GM19372 (cell line): ENCODE results near the gene SLC25A26.

Source experiments
- ATAC-seq: cut with Tn5 transposase; IDR thresholded peaks from one replicate; pipeline ENCODE4 v1.9.1; 2021; ENCODE audit warnings: mild to moderate bottlenecking, low read depth, moderate library complexity; ENCODE audit not compliant: unreplicated experiment

Gene SLC25A26

GRCh38 chr3:66366747-66367146 is 145.9 kb downstream of the SLC25A26 start:
- ATAC-seq, result no peak

- no peak for ATAC-seq
Measured at GRCh38 chr3:66367979-66368378, 147.2 kb downstream of the SLC25A26 start.

- ATAC-seq, result no peak
Measured at GRCh38 chr3:66370179-66370578, 149.4 kb downstream of the SLC25A26 start.

- ATAC-seq, result no peak
Measured at GRCh38 chr3:66371432-66371831, 150.6 kb downstream of the SLC25A26 start.

DNA sequence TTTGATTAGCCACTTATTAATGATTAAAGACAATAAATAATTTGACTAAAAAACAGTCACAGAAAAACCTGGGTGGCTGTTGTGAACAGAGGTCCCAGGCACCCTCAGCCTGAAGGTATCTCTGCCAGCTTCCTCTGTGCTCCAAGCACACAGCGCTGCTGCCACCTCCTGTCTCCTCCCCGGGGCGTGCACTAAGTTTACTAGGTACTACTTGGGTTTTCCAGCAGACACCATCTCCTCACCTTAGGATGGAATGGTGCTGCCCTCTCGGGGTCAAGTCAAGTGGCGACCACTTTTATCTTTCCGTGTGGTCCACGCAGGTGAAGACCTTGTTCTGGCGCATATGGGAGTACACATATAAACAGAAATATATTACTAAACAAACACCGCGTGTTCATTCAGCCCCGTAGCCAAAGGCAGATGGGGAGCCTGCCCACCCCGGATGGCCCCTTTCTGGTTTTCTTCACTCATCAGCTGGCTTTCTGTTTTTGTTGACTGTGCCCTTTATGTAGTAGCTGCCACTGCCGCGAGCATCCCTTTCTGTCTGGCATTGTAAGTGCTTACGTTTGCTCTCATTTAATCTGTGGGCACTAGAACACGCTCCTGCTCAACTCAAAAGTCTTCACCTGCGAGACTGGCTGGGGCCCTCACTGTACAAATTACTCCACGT is 152.0 kb downstream of the SLC25A26 start:
- ATAC-seq, result no peak

- ATAC-seq, result no peak
Measured at GRCh38 chr3:66376568-66376967, 155.8 kb downstream of the SLC25A26 start.

- ATAC-seq, result no peak
Measured at GRCh38 chr3:66377800-66378199, 157.0 kb downstream of the SLC25A26 start.

- ATAC-seq, result no peak
Measured at GRCh38 chr3:66378256-66378655, 157.5 kb downstream of the SLC25A26 start.

DNA sequence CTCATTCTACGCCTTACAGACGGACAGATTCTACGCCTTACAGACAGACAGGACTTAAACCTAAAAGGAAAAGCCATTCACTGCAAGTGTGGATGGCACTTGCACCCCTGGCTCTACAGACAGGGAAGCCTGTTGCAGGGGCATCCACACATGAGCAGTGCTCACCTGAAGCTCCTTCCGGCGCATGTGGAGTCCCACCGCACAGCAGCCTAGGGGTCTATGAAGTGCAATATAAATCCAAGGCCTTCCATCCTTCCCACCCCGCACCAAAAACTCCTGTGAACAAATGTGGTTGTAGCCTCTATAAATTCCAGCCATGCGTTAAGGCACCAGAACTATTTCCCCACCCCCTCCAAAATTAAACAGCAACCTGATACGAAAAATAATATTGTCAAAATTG is 158.8 kb downstream of the SLC25A26 start:
- ATAC-seq, result no peak

DNA sequence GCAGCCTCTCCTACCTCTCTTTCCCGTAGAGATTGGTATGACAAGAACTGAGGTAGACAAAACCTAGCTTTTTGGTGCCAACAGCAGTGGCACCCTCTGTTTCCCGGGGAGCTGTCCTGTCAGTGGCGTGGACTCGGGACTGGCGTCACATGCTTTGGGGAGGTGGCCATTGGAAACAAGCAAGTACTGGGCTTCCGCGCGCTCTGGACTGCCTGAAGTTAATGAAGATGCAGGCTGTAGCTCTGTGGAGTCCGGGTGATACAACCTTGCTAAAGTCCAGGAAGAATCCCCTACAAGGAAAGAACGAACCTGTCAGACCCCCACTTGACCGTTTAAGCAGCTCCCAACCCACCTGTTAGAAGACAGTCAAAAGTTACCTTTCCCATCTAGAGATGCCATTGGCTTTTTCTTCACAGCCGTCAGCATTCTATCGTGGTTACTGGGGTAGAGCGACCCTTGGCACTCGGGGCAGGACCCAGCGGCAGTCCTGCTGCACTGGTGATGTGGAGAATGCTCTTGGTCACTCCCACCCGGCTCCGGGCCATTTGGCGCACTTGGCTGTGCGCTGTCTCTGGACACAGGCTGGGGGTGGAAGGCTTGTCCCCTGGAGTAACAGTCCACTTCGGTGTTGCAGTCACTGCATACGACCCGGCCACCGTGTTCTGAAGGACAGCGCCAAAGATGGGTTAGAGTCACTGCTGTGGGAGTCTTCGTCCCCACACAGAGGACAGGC is 159.6 kb downstream of the SLC25A26 start:
- ATAC-seq, result no peak

GRCh38 chr3:66381626-66382025 is 160.8 kb downstream of the SLC25A26 start:
- ATAC-seq, result no peak

GRCh38 chr3:66382142-66382541 is 161.3 kb downstream of the SLC25A26 start:
- no peak for ATAC-seq

GRCh38 chr3:66383023-66383422 is 162.2 kb downstream of the SLC25A26 start:
- no peak for ATAC-seq

DNA sequence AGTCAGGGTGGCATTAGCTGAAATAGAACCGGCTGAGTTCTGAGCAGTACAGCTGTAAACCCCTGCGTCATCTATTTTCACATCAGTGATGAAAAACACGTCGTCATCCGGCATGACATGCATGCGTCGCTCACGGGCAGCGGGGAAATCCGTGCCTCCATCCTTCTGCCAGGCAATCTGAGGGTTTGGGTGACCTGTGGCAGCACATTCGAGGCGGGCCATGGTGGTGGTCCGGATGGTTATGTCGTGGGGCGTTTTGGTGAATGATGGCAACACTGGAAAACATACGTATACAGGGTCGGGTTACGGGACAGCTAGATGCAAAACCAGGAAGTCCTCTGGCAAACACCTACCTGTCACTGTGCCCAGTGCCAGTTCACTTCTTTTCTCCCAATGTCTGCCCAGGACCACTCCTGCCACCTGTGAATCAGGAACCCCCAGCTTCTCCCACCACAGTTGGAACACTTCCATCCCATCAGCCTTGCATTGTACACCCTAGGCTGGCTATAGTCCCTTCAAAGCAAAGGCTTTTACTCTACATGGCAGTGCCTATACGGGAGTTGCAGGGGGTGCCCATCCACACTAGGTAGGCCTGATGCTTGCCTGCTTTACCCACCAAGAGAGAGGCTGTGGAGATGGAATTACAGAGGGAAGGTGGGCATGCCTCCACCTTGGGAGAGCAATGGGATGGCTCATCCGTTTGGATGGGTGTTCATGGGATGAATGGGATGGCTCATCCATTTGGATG is 163.4 kb downstream of the SLC25A26 start:
- no peak for ATAC-seq

- no peak for ATAC-seq
Measured at GRCh38 chr3:66385066-66385465, 164.3 kb downstream of the SLC25A26 start.

DNA sequence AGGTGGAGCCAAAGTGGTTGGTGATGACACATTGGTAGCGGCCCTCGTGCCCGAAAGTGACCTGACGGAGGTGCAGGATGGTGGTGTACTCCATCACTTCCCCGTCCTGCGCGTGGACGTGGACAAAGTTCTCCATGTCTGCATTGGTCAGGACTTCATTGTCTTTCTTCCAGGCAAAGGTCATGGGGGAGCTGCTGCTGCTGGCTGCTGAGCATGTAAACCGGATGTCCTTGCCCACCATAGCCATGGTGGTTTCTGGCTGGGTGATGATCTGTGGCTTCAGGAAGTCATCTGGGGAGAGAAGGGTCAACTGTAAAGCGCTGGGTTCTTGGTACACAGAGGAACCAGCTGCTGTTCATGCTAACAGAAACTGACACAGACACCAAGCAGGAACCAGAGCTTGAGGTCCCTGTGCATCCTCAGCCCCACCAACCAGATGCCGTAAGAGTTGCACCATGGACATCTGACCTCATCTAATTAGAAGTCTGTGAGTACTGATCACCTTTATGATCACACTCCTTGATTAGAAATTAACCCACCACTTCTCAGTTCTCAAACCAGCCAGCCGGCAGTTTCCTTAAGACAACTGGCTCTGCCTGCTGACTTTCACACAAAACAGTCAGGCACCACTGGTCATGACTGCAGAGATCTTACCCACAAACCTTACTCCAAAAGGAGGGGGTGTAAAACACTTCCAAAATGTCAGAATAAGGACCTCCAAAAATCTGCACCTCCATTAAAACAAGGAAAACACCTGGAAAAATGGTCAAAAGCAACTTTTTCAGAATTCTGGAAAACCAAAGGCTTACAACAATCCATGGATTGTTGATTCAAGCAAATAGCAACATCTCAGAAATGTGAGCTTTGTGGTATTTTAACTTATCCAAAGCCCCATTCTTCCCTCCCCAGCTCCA is 165.5 kb downstream of the SLC25A26 start:
- ATAC-seq, result peak; percentile 78

DNA sequence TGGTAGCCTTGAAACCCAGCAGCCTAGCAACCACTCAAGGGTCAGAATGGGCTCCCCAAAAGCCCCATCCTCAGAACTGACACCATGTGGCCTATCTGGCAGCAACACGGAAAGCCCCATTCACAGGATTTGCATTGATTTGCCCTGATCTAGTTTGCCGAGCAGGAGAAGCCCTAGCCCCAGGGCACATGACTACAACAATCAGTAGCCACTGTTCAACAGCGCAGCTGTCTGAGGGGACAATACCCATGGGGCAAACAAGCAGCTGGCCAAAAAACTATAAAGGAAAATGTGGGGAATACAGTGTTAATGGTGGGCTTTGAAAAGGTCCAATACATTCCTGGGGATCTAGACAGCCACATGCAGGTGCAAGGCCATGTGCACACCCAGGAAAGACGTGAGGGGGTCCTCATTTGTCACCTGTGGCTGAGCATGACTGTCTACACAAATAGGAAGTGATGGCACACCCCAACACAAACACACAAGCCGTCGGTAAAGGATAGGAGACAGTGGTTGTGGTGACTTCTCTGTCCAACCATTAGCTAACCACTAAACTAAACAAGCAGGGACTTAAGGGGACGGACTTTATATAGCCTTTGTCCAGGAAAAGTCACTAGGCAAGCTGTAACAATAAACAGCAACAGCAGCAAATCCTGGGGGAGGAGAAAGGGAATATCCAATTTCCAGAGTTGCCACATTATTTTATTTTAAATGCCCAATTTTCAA is 166.3 kb downstream of the SLC25A26 start:
- peak; percentile 45 for ATAC-seq

GRCh38 chr3:66390013-66390412 is 169.2 kb downstream of the SLC25A26 start:
- ATAC-seq, result peak; percentile 25

- ATAC-seq, result no peak
Measured at GRCh38 chr3:66392512-66392911, 171.7 kb downstream of the SLC25A26 start.

DNA sequence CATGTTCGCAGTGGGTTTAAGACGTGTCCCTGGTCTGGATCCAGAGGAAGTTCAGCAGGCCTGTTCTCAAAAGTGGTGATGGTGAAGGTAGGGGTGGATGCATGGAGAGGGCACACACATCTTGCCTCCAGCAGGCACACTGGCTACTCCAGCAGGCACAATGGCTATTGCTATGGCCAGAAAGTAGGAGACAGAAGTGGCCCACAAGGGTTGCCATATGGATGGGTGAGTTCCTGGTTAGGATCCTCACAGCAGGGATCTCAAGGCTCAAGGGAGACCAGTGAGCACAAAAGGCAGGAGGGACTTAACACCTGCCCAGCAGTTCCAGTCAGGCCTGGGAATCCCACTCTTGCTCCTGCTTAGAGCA is 172.1 kb downstream of the SLC25A26 start:
- no peak for ATAC-seq
